Measurements from ENCODE around the gene DHX16. TPM values are rescaled to one million over a fixed set of nuclear protein-coding genes. Genes with fewer than 3 reads are reported as not detected.

The DHX16 gene
- total and polyA plus RNA-seq, 7 donors, result 26.6 to 70.3 (median 40.3) TPM

DNA sequence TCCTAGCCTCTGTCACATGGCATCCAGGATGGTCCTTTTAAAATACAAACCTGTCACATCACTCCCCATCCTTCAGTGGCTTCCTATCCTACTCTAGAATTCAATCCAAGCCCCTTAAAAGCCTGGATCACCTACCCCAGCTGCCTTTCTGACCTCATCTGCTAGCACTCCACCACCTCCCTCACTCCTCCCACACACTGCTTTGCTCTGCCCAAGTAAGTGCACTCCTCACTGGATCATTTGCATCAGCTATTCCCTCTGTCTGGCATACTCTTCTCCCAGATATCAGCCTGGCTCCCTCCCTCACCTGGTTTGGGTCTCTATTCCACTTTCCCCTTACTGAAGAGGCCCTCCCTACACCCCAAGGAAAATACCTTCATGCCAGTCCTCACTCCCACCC, 15.4 kb downstream of the DHX16 start:
- no peak overlapping the region for H3K4me3 ChIP-seq
- intact Hi-C loops (cut with DNase I), result no loop called here
- no peaks in the 10 kb centered on the region for H3K9me3 ChIP-seq
- ATAC-seq (no peak), DNase-seq (no peak)
- H3K27ac ChIP-seq, result no peak overlapping the region
- no peaks in the 10 kb centered on the region for H3K4me1 ChIP-seq
- TF ChIP-seq, protein P1, sequence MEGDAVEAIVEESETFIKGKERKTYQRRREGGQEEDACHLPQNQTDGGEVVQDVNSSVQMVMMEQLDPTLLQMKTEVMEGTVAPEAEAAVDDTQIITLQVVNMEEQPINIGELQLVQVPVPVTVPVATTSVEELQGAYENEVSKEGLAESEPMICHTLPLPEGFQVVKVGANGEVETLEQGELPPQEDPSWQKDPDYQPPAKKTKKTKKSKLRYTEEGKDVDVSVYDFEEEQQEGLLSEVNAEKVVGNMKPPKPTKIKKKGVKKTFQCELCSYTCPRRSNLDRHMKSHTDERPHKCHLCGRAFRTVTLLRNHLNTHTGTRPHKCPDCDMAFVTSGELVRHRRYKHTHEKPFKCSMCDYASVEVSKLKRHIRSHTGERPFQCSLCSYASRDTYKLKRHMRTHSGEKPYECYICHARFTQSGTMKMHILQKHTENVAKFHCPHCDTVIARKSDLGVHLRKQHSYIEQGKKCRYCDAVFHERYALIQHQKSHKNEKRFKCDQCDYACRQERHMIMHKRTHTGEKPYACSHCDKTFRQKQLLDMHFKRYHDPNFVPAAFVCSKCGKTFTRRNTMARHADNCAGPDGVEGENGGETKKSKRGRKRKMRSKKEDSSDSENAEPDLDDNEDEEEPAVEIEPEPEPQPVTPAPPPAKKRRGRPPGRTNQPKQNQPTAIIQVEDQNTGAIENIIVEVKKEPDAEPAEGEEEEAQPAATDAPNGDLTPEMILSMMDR (IDR thresholded peaks at IDR 0.05), result no peak
- peaks cover 5 to 100% of the 10 kb centered on the region in 2 donors for H3K36me3 ChIP-seq (ENCODE audit: insufficient read depth in 1 of 2, low read depth in 1 of 2)
- no peaks in the 10 kb centered on the region for H3K27me3 ChIP-seq (ENCODE audit: insufficient read depth in 3 of 3, low read length in 2 of 3)

DNA sequence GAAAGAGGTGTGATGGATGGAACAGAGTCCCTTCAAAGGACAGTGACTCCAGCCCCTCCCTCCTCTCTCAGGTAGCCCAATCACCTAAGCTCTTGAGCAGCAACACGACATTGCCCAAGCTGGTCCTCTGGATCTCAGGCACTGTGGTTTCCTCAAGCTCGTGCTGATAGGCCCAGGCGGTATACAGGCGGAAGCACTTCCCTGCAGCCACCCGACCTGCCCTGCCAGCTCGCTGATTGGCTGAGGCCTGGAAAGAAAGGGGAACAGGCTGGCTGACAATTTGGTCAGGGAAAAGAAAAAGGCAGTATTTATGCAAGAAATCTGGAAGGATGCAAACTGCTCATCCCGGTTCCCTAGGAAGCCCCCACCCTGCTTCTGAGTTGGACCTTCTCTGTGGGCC, 16.3 kb downstream of the DHX16 start:
- no peaks in the 10 kb centered on the region for H3K4me1 ChIP-seq
- H3K4me3 ChIP-seq, result no peak overlapping the region
- DNase-seq, result no peak
- no peaks in the 10 kb centered on the region for H3K27me3 ChIP-seq (ENCODE audit: insufficient read depth in 3 of 3, low read length in 2 of 3)
- H3K9me3 ChIP-seq, result no peaks in the 10 kb centered on the region
- ATAC-seq, result no peak
- intact Hi-C loops (cut with DNase I), result no loop called here
- WGBS, 3 donors, result 78 to 85% (median 81%) methylated on average over 7 of the region's 7 CpGs
- H3K27ac ChIP-seq, result no peak overlapping the region
- peaks cover 5 to 100% of the 10 kb centered on the region in 2 donors for H3K36me3 ChIP-seq (ENCODE audit: insufficient read depth in 1 of 2, low read depth in 1 of 2)
- TF ChIP-seq, protein P1 (IDR thresholded peaks at IDR 0.05), result no peak

DNA sequence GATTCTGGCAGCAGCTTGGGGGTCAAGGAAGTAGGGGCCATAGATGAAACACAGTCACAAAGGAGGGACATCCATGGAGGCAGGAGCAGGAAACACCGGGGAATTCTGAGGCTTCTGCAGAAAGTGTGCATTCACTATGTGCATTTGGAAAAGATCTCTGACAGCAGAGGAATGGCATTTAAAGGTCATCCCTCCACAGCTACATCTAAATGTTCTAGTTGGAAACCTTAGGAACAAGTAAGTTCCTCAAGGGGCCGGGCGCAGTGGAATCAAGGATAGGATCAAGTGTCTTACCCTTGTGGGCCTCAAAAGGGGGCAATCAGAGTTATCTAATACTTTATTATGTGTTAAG, 17.1 kb downstream of the DHX16 start:
- H3K27ac ChIP-seq, result no peak overlapping the region
- peaks cover 5 to 100% of the 10 kb centered on the region in 2 donors for H3K36me3 ChIP-seq (ENCODE audit: insufficient read depth in 1 of 2, low read depth in 1 of 2)
- H3K9me3 ChIP-seq, result no peaks in the 10 kb centered on the region
- DNase-seq (no peak), ATAC-seq (no peak)
- H3K4me1 ChIP-seq, result no peaks in the 10 kb centered on the region
- intact Hi-C loops (cut with DNase I), result no loop called here
- TF ChIP-seq, protein P1 (IDR thresholded peaks at IDR 0.05), result no peak
- no peaks in the 10 kb centered on the region for H3K27me3 ChIP-seq (ENCODE audit: insufficient read depth in 3 of 3, low read length in 2 of 3)
- 84 to 93% (median 89%) methylated on average over 3 of the region's 3 CpGs for WGBS, 3 donors
- H3K4me3 ChIP-seq, result no peak overlapping the region

DNA sequence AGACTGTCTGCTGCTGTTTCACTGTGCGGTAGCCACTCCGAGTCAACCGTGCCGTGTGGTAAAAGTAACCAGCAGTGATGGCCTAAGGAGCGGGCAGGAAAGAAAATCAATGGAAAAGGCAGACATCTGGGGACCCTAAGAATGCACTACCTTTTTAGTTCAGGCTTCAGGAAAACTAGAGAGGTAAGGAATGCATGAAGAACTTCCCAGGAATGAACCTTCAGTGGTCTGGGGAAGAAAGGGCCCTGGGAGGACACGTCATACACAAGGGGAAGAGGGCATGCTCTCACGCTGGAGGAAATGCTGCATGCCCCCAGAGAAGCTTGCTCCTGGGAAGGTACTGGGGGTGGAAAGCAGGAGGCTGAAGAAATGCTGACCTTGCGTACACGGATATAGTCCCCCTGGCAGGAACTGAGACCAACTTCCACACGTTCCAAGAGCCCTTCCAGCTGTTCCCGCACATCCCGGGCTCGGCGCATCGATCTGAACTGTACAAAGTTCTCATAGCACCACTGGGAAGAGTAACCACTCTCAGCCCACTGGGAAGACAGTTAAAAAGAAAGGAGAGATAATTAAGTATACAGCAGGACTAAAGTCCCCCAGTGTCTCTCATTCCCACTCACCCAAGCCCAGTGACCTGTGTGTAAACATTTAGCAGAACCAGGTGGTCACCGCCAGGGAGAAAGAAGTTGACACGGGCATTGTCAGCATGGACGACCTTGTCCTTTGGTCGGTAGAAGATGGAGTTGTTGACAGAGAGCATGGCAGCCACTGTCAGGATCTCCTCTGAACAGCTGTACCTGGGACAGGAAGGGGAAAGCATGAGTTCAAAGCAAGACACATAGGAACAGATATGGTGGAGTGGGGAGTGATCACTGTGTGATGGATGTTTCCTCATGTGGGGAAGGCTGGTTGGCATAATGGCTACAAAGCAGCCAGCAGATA, 17.7 kb downstream of the DHX16 start:
- Histone ChIP-seq H3K27ac (no peak overlapping the region), H3K4me3 (no peak overlapping the region), H3K36me3 (ENCODE audit: insufficient read depth in 1 of 2, low read depth in 1 of 2) (peaks cover 5 to 98% of the 10 kb centered on the region in 2 donors), H3K9me3 (no peaks in the 10 kb centered on the region), H3K27me3 (ENCODE audit: insufficient read depth in 3 of 3, low read length in 2 of 3) (no peaks in the 10 kb centered on the region), H3K4me1 (no peaks in the 10 kb centered on the region)
- no peak for DNase-seq
- WGBS, 3 donors, result 81 to 86% (median 84%) methylated on average over 19 of the region's 19 CpGs
- TF ChIP-seq, protein P1 (IDR thresholded peaks at IDR 0.05), result no peak
- intact Hi-C loops (cut with DNase I), result no loop called here
- no peak for ATAC-seq

Data from psoas muscle (tissue), 8 donors.